GM20000 (cell line): Measurements from ENCODE around the gene ATP9B.
A peak's percentile ranks its signal among the peaks of the same experiment; 100 is the strongest.

Experiments used
- DNase-seq: peaks from one replicate; pipeline ENCODE4 v3.0.0; 2012; ENCODE audit warnings: low spot score
- CTCF ChIP-seq: IDR thresholded peaks from 2 replicates; pipeline ENCODE4 v1.5.1; 2012; ENCODE audit warnings: mild to moderate bottlenecking, control low read depth; ENCODE audit errors: extremely low read depth, missing control alignments

ATP9B gene

GRCh38 chr18:79199691-79200374, 130.6 kb downstream of the ATP9B start:
- TF ChIP-seq CTCF: no peak
- no peak for DNase-seq

- no peak for TF ChIP-seq CTCF
- peak; percentile 43 for DNase-seq
Measured at GRCh38 chr18:79200546-79201268, 131.5 kb downstream of the ATP9B start.

DNA sequence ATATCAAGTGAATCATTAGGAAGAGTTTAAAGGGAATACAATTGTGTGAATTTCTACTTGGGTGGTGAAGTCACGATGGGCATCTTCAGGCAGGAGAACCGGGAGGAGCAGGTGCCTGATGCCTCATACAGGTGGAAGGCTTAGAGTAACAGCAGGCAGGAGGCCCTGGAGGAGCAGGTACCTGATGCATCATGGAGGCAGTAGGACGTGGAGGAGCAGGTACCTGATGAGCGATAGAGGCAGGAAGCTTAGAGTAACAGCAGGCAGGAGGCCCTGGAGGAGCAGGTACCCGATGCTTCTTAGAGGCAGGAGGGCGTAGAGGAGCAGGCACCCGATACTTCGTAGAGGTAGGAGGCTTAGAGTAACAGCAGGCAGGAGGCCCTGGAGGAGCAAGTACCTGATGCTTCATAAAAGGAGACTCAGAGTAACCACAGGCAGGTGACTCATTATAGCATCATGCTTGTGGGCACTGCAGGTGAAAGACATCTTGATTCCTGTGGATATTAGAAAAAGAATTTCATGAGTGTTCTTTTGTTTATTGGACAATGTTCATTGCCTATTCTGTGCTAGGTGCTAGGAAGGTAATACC, 133.9 kb downstream of the ATP9B start:
- no peak for DNase-seq

GRCh38 chr18:79204889-79205807, 136.0 kb downstream of the ATP9B start:
- no peak for TF ChIP-seq CTCF
- no peak for DNase-seq

More for the DNA sequence above, 133.9 kb downstream of the ATP9B start:
- no peak for TF ChIP-seq CTCF

DNA sequence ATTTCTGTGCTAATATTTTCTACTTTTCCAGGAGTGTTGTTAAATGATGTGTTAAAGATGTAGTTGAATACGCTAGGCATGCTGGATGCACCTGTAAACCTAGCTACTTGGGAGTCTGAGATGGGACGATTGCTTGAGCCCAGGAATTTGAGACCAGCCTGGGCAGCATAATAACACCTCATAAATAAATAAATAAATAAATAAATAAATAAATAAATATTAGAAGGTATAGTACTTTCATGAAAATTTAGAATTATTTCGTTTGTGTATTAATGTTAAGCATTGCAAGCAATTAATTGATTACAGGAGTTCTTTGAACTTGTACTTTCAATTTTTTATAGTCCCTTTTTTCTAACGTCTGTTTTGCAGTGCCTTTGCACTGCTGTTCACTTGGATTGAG, 137.2 kb downstream of the ATP9B start:
- TF ChIP-seq CTCF: no peak
- DNase-seq: no peak

DNA sequence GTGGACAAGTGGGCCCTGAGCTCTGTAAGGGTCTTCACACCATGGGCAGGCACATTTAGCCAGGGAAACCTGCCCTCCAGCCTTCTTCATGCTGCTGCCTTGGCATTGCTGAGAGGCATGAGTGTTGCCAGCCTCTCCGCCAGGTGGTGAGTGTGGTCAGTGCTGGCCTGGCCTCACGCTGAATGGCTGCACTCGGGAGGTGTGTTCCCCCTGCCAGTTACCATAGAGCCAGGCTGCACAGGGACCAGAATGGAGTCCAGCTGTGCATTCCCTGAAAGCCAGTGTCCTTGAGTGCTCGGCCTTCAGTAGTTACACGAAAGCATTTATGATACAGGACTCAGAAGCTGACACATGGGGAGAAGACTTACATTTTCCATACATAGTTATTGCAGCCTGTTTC, 139.7 kb downstream of the ATP9B start:
- no peak for TF ChIP-seq CTCF
- no peak for DNase-seq
